IPS DF 4.7 (cell line): ENCODE data around the gene UPF2.
"Not testable (repeated sequence)": the region's sequence is repeated elsewhere in the genome, so short reads cannot be mapped to it uniquely, and the experiment has no call there.

Source experiments
- DNase-seq: peaks from one replicate; pipeline ENCODE4 v3.0.0-alpha.2; 2013; ENCODE audit warnings: low spot score; ENCODE audit errors: extremely low read depth

Gene UPF2

GRCh38 chr10:11907914-11908313 is 134.7 kb downstream of the UPF2 start:
- no peak for DNase-seq

- DNase-seq, result no peak
Measured at GRCh38 chr10:11906714-11907113, 135.9 kb downstream of the UPF2 start.

GRCh38 chr10:11902646-11903045 is 140.0 kb downstream of the UPF2 start:
- no peak for DNase-seq

GRCh38 chr10:11901833-11902475 is 140.7 kb downstream of the UPF2 start:
- DNase-seq, result no peak

- no peak for DNase-seq
Measured at GRCh38 chr10:11901454-11901832, 141.2 kb downstream of the UPF2 start.

- no peak for DNase-seq
Measured at GRCh38 chr10:11901036-11901301, 141.6 kb downstream of the UPF2 start.

- DNase-seq, result no peak
Measured at GRCh38 chr10:11899067-11899876, 143.3 kb downstream of the UPF2 start.

- DNase-seq, result no peak
Measured at GRCh38 chr10:11898372-11899066, 144.1 kb downstream of the UPF2 start.

GRCh38 chr10:11898033-11898371 is 144.6 kb downstream of the UPF2 start:
- DNase-seq, result no peak

- DNase-seq, result no peak
Measured at GRCh38 chr10:11896549-11897200, 145.9 kb downstream of the UPF2 start.

GRCh38 chr10:11895598-11895997 is 147.0 kb downstream of the UPF2 start:
- no peak for DNase-seq

- DNase-seq, result no peak
Measured at GRCh38 chr10:11895108-11895466, 147.5 kb downstream of the UPF2 start.

- no peak for DNase-seq
Measured at GRCh38 chr10:11894381-11895107, 148.1 kb downstream of the UPF2 start.

GRCh38 chr10:11893749-11894278 is 148.8 kb downstream of the UPF2 start:
- DNase-seq, result no peak

- no peak for DNase-seq
Measured at GRCh38 chr10:11891776-11892486, 150.7 kb downstream of the UPF2 start.

- DNase-seq, result not testable (repeated sequence)
Measured at GRCh38 chr10:11889263-11889662, 153.3 kb downstream of the UPF2 start.

- DNase-seq, result no peak
Measured at GRCh38 chr10:11887381-11888227, 155.0 kb downstream of the UPF2 start.

GRCh38 chr10:11886851-11887250 is 155.8 kb downstream of the UPF2 start:
- DNase-seq, result no peak

- DNase-seq, result no peak
Measured at GRCh38 chr10:11886138-11886474, 156.5 kb downstream of the UPF2 start.
